ENCODE measurements around the gene PMFBP1. TPM values are rescaled to one million over a fixed set of nuclear protein-coding genes. Genes with fewer than 3 reads are reported as not detected.

The PMFBP1 gene
- total RNA-seq, 1 experiment from 2014 or later, result 0.11 TPM

DNA sequence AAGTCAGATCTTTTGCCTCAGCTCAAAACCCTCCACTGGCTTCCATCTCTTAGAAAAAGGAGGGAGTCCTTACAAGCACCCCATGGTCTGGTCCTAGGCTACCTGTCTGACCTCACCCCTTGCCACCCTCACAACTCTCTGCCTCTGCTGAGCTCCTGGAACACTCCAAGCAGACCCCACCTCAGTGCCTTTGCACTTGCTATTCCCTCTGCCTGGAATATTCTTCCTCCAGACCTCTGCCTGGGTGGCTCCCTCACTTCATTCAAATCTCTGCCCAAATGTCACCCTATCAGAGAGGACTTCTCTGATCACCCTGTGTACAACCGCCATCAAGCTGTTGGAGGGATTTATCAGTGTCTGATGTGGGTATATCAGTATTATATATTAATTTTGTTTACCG lies 37.4 kb downstream of the PMFBP1 start:
- no peak for DNase-seq (ENCODE audit: low read depth)

DNA sequence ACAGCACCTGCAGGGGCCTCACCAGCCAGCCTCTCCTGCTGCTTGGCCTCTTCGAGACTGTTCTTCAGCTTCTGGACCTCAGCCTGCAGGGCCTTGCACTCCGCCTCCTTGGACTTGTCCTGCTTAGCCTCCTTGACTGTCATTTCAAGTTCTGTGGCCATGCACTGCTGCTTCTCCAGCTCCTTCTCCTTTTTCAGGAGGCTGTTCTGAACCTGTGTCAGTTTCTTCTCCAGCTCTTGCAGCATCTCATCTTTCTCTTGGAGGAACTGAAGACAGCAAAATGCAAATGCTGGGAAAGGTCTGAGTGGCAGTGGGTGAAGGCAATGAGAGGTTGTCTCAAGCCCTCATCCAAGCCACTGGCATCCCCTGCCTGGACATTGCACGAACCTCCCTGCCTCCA lies 39.2 kb downstream of the PMFBP1 start:
- no peak for DNase-seq (ENCODE audit: low read depth)

DNA sequence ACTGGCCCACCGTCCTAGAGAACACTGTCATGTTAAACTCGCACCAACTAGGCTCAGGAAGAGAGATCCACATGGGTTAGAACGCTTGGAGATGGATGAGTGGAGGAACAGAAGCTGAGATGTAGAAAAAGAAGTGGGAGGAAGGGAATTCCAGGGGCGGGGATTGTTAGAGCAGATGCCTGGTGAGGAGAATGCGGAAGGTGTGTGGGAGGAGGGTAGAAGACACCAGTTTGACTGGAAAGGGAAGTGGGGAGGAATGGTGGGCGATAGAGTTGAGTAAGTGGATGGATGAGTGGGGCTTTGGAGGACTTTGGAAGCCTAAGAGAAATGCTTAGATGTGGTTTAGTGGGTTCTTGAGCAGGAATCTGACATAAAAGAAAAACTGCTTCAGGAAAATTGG lies 40.9 kb downstream of the PMFBP1 start:
- no peak for DNase-seq (ENCODE audit: low read depth)

DNA sequence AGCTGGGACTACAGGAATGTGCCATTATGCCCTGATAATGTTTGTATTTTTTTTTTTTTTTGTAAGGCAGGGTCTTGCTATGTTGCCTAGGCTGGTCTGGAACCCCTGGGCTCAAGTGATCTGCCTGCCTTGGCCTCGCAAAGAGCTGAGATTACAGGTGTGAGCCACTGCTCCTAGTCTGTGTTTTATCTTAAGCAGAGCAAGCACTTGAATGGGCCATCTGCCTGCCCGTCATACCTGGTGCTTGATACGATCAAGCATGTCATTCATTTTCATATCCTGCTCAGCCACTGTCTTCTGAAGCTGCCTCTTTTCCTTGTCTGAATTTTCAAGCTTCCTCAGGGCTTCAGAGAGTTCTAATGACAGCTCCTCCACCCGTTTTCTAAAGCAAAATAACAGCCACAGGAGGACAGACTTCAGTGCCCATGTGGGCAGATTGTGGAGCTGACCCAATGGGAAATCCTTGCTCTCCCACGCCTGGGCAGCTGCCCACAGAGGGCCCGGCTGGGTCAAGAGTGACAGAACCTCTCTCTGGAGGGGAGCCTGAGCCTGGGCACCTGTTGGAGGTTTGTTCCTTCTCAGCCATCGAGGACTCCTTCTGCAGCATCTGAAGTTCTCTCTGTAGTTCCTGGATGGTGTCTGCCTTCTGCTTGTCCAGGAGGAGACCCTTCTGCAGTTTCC lies 41.8 kb downstream of the PMFBP1 start:
- no peak for DNase-seq (ENCODE audit: low read depth)

DNA sequence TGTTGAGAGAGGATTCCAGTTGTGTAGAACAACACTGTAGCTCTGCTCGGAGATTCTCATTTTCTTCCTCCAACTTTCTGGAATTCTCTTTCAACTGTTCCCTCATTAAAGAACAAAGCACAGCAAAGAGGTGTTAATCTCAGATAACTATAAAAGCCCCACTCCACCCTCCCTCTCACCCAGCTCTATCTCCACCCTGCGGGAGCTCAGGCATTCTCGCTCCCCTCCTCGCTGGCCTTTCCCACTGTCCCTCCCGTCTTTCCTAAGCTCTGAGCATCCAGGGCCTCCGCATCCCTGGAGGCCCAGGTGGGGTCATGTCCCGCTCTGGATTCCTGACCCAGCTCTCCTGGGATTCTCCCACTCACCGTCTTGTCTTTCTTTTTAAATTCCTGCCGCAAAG lies 43.3 kb downstream of the PMFBP1 start:
- no peak for DNase-seq (ENCODE audit: low read depth)

DNA sequence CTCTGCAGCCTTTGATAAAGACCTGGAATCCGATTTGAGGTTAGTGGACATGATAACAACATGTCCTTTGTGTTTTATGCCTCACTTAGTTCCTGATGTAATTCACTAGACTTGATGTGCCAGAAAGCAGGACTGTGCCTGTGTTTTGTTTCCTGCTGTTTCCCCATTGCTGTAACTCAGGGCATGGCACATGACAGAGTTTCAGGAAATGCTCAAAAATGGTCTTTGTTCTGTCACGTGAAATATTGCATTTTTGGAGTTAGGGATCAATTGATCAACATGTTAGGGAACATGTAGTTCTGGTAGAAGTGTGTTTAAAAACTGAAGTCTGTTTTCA lies 45.6 kb downstream of the PMFBP1 start:
- DNase-seq (ENCODE audit: low read depth), result no peak

DNA sequence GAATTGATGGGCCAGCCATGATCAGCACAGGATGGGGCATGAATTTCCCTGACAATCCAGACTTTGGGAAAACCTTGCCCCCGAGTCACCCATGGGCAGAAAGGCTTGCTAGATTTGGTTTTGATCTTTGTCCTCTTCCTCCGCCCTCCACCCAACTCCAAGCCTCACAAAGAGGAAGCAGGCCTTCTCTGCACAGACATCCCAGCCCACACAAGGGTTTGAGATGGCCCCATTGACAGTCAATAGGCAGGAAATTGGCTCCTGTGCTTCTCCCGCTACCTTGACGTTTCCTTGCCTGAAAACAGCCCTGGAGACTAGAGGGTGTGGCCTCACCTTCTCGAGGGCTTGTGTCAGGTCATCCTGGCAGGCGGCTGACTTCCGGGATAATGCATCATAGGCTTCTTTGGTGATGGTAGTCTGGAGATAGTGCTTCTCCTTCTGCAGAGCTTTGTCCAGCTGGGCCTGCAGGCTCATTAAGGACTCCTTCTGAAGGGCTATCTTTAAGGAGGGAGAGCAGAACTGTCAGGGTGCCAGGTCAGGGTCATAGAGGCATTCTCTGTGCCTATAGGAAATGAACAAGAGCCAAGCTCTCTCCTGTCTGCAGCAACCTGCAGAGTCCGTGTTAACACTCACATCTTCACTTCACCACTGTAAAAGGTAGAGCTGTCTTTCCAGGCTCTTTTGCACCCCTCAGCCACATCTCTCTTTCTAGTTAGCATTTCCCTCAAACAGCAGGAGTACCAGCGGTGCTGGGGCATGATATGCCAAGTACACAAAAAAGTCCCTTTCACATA lies 46.1 kb downstream of the PMFBP1 start:
- DNase-seq (ENCODE audit: low read depth), result no peak

DNA sequence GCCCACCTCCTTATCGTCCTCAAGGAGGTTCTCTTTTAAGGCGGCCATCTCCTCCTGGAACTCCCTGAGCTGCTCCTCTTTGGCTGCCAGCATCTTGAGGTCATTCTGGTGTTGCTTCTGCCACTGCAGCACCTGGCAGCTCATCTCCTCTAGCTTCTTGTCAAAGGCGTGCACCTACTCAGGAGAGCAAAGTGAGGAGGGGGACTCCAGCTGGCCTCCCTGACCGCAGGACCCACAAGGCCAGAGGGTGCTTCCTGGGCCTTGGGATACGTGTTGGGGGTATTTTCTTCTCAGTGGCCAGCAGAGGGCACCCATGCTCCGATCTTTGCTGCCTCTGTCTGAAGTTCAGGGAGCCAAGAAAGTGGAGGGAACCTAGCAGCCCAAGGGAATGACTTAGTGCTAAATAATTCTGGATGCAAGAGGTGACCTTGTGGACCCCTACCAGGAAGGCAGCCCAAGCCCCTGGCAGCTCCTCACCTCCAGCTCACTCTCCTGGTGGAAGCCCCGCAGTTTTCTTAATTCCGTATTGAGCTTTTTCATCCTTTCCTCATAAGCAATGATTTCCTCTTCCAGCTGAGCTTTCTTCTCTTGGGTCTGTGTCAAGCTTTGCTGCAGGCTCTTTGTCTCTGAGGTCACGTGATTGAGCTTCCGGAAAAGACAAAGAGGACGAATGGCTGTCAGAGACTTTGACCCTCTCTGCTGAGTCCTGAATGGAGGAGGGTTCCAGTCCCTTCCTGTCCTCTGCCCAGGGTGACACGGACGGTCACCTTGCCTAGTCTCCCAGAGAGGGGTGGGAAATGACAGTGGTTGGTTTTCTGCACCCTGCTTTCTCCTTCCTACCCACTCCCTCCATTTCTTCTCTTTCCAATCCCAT lies 47.0 kb downstream of the PMFBP1 start:
- peak; percentile 67 for DNase-seq (ENCODE audit: low read depth)

DNA sequence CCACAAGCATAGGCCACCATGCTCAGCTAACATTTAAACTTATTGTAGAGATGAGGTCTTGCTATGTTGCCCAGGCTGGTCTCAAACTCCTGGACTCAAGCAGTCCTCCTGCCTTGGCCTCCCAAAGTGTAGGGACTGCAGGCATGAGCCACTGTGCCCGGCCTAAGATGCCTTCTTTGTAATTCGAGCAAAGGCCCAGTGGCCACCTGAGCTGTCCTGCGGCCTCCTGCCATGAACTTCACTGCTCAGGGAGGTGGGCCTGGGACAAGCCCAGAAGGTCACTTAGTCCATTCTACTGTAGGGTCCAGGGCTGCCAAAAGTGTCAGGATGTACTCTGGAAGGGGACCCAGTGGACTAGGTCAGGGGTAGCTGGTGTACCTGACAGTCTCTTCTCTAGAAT lies 47.8 kb downstream of the PMFBP1 start:
- DNase-seq (ENCODE audit: low read depth), result no peak

DNA sequence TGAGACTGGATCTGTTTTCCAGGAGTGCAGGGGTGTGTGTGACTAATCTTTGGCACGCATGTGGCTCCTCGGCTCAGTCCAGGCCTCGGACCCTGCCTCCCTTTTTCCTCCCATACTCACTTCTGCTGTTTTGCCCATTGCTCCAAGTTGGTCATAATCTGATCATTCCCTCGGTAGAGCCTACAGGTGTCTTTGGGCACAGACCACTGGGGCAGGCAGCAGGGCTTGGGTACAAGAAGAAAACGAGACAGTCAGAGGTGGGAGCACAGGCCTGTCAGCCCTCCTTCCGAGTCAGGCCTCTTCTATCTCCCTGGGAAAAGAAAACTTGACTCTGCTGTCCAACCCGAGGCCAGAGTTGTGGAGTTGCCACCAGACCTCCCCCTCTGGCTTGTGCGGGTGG lies 48.5 kb downstream of the PMFBP1 start:
- DNase-seq (ENCODE audit: low read depth), result no peak

DNA sequence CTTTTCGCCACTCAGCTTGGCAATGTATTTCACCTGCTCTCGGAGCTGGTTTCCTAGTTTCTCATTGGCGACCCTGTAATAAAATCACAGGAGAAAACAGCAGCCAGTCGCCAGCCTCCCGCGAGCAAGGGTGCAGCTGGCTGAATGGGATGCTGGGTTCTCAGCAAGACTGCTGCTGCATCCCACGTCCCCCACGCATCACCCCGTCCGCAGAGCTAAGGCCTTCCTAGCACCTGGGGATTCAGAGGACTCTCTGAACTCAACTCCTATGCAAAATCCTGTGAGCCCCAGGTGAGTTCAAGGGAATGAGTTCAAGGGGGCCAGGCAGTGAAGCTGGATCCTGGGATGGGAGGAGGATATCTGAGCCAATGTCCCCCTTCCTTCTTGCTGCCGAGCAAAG lies 49.0 kb downstream of the PMFBP1 start:
- no peak for DNase-seq (ENCODE audit: low read depth)

DNA sequence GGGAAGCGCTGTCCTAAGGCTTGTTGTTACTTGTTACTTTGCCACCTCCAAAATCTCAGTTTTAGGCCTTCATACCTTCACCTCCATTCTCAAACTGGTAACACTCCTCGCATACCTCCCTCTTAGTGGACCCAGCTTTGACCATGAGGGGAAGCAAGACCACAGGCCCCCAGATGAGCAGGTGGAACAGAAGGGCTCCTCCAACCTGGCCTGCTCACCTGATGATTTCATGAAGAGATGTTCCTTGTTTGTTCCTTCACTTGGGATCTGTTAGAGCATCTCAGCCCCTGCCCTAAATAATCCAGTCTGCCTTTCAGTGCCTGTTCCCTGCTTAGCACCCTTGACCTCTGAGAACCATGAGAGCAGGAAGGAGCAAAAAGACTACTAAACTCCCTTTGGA lies 49.6 kb downstream of the PMFBP1 start:
- no peak for DNase-seq (ENCODE audit: low read depth)

DNA sequence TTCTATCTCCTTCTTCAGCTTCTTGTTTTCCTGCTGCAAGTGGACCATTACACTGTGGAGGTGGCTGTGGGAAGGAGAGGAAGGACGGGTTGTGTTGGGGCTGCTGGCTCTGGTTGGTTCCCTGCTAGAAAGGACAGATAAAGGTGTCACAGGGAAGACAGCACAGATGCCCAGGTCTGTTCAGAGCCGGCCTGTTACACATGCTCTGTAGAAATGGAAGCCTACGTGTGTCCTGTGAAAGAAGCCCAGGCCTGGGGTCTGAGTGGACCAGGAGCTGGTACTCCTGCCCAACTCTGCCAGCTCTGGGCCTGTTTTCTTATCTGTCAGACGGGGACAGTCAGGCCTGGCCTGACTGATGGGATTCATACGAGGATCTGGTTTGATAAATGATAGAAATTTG lies 51.9 kb downstream of the PMFBP1 start:
- no peak for DNase-seq (ENCODE audit: low read depth)

DNA sequence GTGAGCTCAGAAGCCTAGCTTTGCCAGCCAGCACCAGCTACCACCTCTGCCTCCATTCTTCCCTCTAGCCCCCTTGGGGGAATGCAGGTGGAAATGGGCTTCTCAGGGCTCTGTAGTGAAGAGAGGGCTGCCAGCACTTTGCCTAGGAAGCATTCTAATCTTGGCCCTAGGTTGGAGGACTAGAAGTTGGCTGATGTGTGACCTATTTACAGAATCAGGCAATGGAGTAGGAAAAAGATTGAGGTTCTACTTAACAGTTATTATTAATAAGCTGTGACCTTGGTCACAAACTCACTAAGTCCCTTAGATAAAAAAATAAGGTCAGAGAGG lies 58.4 kb downstream of the PMFBP1 start:
- DNase-seq (ENCODE audit: low read depth), result no peak

DNA sequence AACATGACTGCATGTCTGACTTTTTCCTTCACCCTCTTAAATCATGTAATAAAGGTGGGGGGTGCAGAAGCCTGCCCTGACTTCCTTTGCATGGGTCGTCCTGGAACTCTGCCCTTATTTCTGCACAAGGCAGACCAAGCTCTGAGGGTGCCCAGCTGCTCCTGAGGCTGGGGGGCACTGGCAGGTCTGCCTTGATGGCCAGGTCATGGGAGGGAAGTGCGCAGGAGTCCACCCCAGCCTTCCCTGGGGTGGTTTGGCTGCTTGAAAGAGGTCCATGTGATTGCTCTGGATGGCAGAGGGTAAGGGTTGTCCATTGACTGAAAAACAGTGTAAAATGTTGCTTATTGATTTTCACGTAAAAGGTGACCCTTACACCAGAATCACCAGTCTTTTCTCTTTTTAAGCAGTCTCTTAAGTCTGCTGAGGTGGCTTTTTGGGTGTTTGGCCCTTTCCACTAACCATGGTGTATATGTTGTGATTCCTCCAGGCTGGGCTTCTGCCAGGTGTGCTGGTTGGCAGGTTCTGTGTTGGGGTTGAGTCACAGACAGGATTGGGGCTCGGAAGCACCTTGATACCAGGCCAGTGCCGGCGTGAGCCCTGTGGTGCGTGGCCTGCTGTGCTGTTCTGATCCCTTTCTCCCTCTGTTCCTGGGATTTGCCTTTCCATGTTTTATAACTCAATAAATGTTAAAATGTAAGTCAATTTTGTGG lies 58.9 kb downstream of the PMFBP1 start:
- no peak for DNase-seq (ENCODE audit: low read depth)

DNA sequence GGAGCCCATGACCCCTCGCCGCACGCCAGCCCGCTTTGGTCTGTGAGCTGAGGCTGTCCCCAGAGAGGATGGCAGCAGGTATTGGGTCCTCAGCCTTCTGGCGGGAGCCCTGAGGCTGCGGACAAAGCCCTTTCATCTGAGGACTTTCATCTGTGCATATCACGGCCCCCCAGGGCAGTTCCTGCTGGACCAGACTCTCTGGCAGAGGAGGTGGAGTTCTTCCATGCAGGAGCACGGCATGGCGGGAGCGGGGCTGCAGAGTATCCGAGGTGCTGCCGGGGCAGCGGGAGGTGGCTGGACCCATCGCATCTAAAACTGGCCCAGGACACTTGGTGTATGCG lies 59.5 kb downstream of the PMFBP1 start:
- DNase-seq (ENCODE audit: low read depth), result no peak

DNA sequence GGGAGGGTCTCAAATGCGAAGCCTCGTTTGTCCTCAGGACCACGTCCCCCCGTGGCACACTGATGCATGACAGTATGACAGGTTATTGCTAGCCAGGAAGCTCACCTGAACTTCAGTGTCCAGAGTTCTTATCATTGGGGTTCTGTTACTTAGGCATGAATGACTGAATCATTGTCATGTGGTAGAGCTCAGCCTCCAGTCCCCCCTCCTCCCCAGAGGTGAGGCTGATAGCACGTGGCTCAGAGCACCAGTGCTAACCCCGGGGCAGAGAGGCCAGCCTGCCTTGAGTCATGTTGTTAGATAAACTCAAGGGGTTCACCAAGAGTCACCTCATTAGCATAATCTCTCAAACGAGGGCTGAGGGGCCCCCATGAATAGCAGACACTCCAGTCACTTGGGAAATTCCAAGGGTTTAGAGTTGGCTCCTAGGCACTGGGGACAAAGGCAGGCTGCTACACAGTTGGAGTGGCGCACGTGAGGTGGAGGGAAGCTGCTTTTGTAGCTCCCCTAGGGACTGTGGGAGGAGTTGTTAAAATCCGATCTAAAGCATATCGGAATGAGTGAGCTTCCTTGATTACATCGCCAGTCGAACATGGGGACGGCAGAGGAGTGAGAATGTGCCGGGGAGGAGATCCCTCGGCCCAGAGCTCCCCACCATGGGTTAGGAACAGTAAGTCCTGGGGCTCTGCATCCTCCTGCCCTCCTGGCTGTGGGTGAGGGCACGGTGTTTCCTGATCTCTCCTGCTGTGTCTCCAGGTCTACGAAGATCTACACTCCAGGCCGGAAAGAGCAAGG lies 60.1 kb downstream of the PMFBP1 start:
- no peak for DNase-seq (ENCODE audit: low read depth)

DNA sequence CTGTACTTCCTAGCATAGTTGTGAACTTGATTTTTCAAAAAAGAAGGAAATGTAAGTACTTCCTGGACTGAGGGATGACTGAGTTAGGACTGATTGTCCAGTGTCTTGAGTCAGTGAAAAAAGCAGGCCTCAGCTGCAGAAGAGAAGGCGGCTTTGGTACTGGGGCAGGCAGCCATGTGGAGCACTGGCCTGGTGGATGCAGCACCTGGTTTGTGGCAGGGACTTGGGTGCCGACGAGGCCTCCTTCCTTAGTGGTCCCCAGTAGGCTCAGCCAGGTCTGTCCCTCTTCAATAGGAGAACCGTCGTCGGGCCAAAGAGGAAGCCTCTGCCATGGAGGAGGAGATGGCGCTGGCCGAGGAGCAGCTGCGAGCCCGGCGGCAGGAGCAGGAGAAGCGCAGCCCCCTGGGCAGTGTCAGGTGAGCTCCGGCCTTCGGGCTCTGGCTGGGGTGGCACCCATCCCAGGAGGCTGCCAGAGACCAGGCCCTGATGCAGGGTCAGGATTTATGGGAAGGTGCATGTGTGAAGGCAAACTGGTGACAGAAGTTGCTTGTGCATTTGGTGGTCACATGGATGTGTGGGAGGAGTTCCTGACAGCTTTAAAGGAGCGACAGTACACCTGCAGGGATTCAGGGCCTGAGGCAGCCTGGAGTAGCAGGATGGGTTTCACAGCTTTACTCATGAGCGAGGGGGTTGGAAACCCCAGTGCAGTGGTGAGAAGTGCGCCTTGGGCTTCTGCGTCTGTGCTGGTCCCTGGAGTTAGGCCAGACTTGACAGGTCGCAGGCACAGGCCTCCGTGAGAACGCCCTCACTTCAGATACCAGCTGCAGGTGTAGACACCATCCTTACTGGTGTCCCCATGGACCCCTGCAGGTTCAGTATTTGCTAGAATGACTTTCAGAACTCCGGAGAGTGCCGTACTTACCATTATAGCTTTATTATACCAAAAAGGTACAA lies 61.0 kb downstream of the PMFBP1 start:
- no peak for DNase-seq (ENCODE audit: low read depth)

DNA sequence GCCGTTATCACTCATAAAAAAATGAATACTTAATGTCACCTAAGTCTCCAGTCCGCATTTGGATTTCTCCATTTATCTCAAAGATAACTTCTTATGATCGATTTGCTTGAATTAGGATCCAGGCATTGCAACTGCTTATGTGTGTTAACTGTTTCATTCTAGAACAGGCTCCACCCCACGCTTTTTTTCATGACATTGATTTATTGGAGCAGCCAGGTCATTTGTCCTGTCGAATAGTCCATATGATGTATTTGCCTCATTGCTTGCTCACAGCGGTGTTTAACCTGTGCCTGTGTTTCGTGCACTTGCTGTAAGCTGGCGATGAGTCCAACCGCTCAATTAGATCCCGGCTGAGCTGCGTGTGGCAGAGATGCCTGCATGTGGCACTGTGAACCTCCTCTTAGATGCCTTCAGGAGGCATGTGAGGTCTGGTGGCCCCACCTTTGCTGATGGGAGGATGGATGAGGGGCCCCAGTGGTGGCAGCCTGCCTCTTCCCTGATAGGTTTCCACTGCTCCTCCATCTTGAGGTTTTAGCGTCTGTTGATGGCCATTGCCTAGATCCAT lies 61.9 kb downstream of the PMFBP1 start:
- DNase-seq (ENCODE audit: low read depth), result no peak

DNA sequence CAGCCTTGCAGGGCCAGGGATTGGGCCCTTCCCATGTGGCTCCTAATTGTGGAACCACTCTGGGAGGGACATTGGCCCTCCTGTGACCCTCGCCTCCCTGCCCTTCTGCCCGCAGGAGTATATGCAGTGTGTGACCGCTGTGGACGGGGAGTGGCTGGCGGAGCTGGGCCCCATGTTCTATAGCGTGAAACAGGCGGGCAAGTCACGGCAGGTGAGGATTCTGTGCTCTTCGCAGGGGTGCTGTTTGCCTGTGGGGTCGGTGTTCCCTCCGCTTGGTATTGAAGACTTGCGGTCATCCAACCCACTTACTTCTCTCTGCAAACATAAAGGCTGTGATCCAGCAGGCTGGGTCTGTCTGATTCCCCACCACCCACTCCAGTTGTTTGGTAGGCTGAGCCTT lies 62.7 kb downstream of the PMFBP1 start:
- DNase-seq (ENCODE audit: low read depth), result no peak
